RWPE2 (cell line): ENCODE data around the gene APOA4.

Experiments
- ATAC-seq: fragments of 200-7000 bp; cut with Tn5 transposase; 3 replicates; pipeline ENCODE4 v1.9.1; 2021; ENCODE audit warnings: low read depth
- DNase-seq: peaks from one replicate; pipeline ENCODE4 v3.0.0-alpha.2; 2020; ENCODE audit warnings: low spot score
- H3K27ac ChIP-seq: fragments of 450-650 bp; 2 replicates; pipeline ENCODE4 v1.5.1; 2017; ENCODE audit warnings: mild to moderate bottlenecking; ENCODE audit not compliant: poor library complexity, severe bottlenecking
- H3K27me3 ChIP-seq: fragments of 250-450 bp; sonication (Bioruptor Pico); 2 replicates; pipeline ENCODE4 v1.5.1; 2021; ENCODE audit warnings: mild to moderate bottlenecking, moderate library complexity; ENCODE audit not compliant: insufficient read depth, poor library complexity, severe bottlenecking
- H3K36me3 ChIP-seq: fragments of 250-450 bp; sonication (Bioruptor Pico); 2 replicates; pipeline ENCODE4 v1.5.1; 2020; ENCODE audit warnings: low read depth, mild to moderate bottlenecking, moderate library complexity
- H3K4me1 ChIP-seq: fragments of 250-450 bp; sonication (Bioruptor Pico); 2 replicates; pipeline ENCODE4 v1.5.1; 2021; ENCODE audit warnings: mild to moderate bottlenecking, moderate library complexity; ENCODE audit not compliant: insufficient read depth, poor library complexity, severe bottlenecking
- H3K4me3 ChIP-seq: fragments of 250-450 bp; sonication (Bioruptor Pico); 2 replicates; pipeline ENCODE4 v1.5.1; 2021; ENCODE audit warnings: mild to moderate bottlenecking, moderate library complexity; ENCODE audit not compliant: severe bottlenecking
- H3K9me3 ChIP-seq: fragments of 250-450 bp; sonication (Bioruptor Pico); 2 replicates; pipeline ENCODE4 v1.5.1; 2021; ENCODE audit warnings: mild to moderate bottlenecking, moderate library complexity; ENCODE audit not compliant: severe bottlenecking
- CTCF ChIP-seq: fragments of 450-650 bp; IDR thresholded peaks from one replicate; pipeline ENCODE4 v1.5.1; 2017; ENCODE audit warnings: mild to moderate bottlenecking, moderate library complexity; ENCODE audit not compliant: poor library complexity, severe bottlenecking

Gene APOA4

GRCh38 chr11:116838321-116839084 is 15.4 kb upstream of the APOA4 start:
- Histone ChIP-seq H3K27ac (no peak overlapping the region), H3K4me1 (no peaks in the 10 kb centered on the region), H3K36me3 (no peaks in the 10 kb centered on the region), H3K9me3 (no peaks in the 10 kb centered on the region), H3K4me3 (no peak overlapping the region), H3K27me3 (no peaks in the 10 kb centered on the region)
- DNase-seq (no peak), ATAC-seq (no peak)
- TF ChIP-seq CTCF: no peak

GRCh38 chr11:116837231-116838091 is 14.4 kb upstream of the APOA4 start, which contains the start of gene APOA1:
Gene APOA1 (minus strand): TSS chr11:116837622. CDS start chr11:116837387, 235 bp downstream.
- Histone ChIP-seq H3K27me3 (no peaks in the 10 kb centered on the region), H3K4me3 (no peak within 1 kb of the TSS), H3K4me1 (no peaks in the 10 kb centered on the region), H3K9me3 (no peaks in the 10 kb centered on the region), H3K27ac (no peak within 1 kb of the TSS), H3K36me3 (no peaks in the 10 kb centered on the region)
- TF ChIP-seq CTCF: no peak
- DNase-seq (no peak), ATAC-seq (no peak)

GRCh38 chr11:116836632-116836991 is 13.5 kb upstream of the APOA4 start:
- Histone ChIP-seq H3K27me3 (no peaks in the 10 kb centered on the region), H3K36me3 (no peaks in the 10 kb centered on the region), H3K4me3 (no peak overlapping the region), H3K9me3 (no peaks in the 10 kb centered on the region), H3K27ac (no peak overlapping the region), H3K4me1 (no peaks in the 10 kb centered on the region)
- DNase-seq (no peak), ATAC-seq (no peak)
- TF ChIP-seq CTCF: no peak

GRCh38 chr11:116835791-116836631 is 12.9 kb upstream of the APOA4 start:
- ATAC-seq (peak; percentile 87), DNase-seq (peak; percentile 88)
- no peaks in the 10 kb centered on the region for H3K9me3 ChIP-seq
- H3K4me1 ChIP-seq: no peaks in the 10 kb centered on the region
- peak; percentile 84 for TF ChIP-seq CTCF
- H3K36me3 ChIP-seq: no peaks in the 10 kb centered on the region
- peak overlapping the region; percentile 16 for H3K4me3 ChIP-seq
- no peak overlapping the region for H3K27ac ChIP-seq
- H3K27me3 ChIP-seq: no peaks in the 10 kb centered on the region
